Measurements from ENCODE around the gene RAVER2.

GRCh38 chr1:64809309-64809708 is 64.4 kb downstream of the RAVER2 start:
- no peak for TF ChIP-seq EZH2 (IDR thresholded peaks at IDR 0.05; ENCODE audit: low read length)
- TF ChIP-seq CTCF (optimal IDR thresholded peaks at IDR 0.05 in 1 of 3, IDR thresholded peaks at IDR 0.05 in 1 of 3, conservative IDR thresholded peaks at IDR 0.05 in 1 of 3; ENCODE audit: extremely low read depth in 1 of 3, insufficient read depth in 2 of 3, low read length in 3 of 3): no peak

Data from keratinocyte (primary cell).